ENCODE measurements around the gene RNF166. TPM values are rescaled to one million over a fixed set of nuclear protein-coding genes. Genes with fewer than 3 reads are reported as not detected.
A peak's percentile ranks its signal among the peaks of the same experiment; 100 is the strongest.

RNF166 gene
- total and polyA plus RNA-seq, 2 of the 13 experiments (the other 11 are each of a cell fraction or from before 2014, with no cell fraction given) = 21.4 to 23.0 TPM

GRCh38 chr16:88686439-88687253, 19.6 kb downstream of the RNF166 start, which contains the start of gene SNAI3 (continued):
- TF ChIP-seq, protein P1, sequence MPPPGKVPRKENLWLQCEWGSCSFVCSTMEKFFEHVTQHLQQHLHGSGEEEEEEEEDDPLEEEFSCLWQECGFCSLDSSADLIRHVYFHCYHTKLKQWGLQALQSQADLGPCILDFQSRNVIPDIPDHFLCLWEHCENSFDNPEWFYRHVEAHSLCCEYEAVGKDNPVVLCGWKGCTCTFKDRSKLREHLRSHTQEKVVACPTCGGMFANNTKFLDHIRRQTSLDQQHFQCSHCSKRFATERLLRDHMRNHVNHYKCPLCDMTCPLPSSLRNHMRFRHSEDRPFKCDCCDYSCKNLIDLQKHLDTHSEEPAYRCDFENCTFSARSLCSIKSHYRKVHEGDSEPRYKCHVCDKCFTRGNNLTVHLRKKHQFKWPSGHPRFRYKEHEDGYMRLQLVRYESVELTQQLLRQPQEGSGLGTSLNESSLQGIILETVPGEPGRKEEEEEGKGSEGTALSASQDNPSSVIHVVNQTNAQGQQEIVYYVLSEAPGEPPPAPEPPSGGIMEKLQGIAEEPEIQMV (CRISPR knock-in tag; IDR thresholded peaks at IDR 0.05; ENCODE audit: low read depth) = peak; percentile 93
- TF ChIP-seq ZNF672 (CRISPR knock-in tag; IDR thresholded peaks at IDR 0.05) (no peak), ZNF687 (CRISPR knock-in tag; IDR thresholded peaks at IDR 0.05) (peak; percentile 93), ZNF749 (CRISPR knock-in tag; IDR thresholded peaks at IDR 0.05; ENCODE audit: borderline replicate concordance) (0 out of 2 replicates have a peak, but pooled peaks have one; percentile 23), SP5 (CRISPR knock-in tag; IDR thresholded peaks at IDR 0.05; ENCODE audit: borderline replicate concordance, low read depth) (peak; percentile 29; the same call in 1 of the 2 replicates), GZF1 (CRISPR knock-in tag; IDR thresholded peaks at IDR 0.05) (no peak), ZNF234 (CRISPR knock-in tag; conservative IDR thresholded peaks at IDR 0.05) (0 out of 2 replicates have a peak, but pooled peaks have one; percentile 83), ZNF816 (CRISPR knock-in tag; IDR thresholded peaks at IDR 0.05; ENCODE audit: borderline replicate concordance) (peak; percentile 4; the same call in 1 of the 2 replicates), ZSCAN21 (CRISPR knock-in tag; IDR thresholded peaks at IDR 0.05; ENCODE audit: borderline replicate concordance) (0 out of 2 replicates have a peak, but pooled peaks have one; percentile 41), JUN (CRISPR knock-in tag; IDR thresholded peaks at IDR 0.05) (peak; percentile 61; the same call in 1 of the 2 replicates), ZNF503 (CRISPR knock-in tag; IDR thresholded peaks at IDR 0.05) (peak; percentile 37; the same call in 1 of the 2 replicates), HES4 (CRISPR knock-in tag; IDR thresholded peaks at IDR 0.05; ENCODE audit: borderline replicate concordance) (peak; percentile 58; the same call in 1 of the 2 replicates), BCL6 (CRISPR knock-in tag; IDR thresholded peaks at IDR 0.05) (no peak), MXD1 (CRISPR knock-in tag; IDR thresholded peaks at IDR 0.05) (peak; percentile 36; the same call in 1 of the 2 replicates), HNRNPLL (IDR thresholded peaks at IDR 0.05; ENCODE audit: low read depth, low read length, poor library complexity, severe bottlenecking) (peak; percentile 34), EZH2 (conservative IDR thresholded peaks at IDR 0.05; ENCODE audit: low read depth, low read length) (peak; percentile 59; the same call in 1 of the 2 replicates)
- TF ChIP-seq, protein P2, sequence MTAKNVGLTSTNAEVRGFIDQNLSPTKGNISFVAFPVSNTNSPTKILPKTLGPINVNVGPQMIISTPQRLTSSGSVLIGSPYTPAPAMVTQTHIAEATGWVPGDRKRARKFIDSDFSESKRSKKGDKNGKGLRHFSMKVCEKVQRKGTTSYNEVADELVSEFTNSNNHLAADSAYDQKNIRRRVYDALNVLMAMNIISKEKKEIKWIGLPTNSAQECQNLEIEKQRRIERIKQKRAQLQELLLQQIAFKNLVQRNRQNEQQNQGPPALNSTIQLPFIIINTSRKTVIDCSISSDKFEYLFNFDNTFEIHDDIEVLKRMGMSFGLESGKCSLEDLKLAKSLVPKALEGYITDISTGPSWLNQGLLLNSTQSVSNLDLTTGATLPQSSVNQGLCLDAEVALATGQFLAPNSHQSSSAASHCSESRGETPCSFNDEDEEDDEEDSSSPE (CRISPR knock-in tag; IDR thresholded peaks at IDR 0.05) = peak; percentile 60; the same call in 1 of the 2 replicates
- TF ChIP-seq, protein P3, sequence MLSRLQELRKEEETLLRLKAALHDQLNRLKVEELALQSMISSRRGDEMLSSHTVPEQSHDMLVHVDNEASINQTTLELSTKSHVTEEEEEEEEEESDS (CRISPR knock-in tag; IDR thresholded peaks at IDR 0.05; ENCODE audit: borderline replicate concordance) = peak; percentile 74; the same call in 1 of the 2 replicates
